ENCODE measurements around the gene SAMD11. TPM values are rescaled to one million over a fixed set of nuclear protein-coding genes. Genes with fewer than 3 reads are reported as not detected.

SAMD11 gene
- total RNA-seq, 1 experiment from 2014 or later = 2.3 TPM

DNA sequence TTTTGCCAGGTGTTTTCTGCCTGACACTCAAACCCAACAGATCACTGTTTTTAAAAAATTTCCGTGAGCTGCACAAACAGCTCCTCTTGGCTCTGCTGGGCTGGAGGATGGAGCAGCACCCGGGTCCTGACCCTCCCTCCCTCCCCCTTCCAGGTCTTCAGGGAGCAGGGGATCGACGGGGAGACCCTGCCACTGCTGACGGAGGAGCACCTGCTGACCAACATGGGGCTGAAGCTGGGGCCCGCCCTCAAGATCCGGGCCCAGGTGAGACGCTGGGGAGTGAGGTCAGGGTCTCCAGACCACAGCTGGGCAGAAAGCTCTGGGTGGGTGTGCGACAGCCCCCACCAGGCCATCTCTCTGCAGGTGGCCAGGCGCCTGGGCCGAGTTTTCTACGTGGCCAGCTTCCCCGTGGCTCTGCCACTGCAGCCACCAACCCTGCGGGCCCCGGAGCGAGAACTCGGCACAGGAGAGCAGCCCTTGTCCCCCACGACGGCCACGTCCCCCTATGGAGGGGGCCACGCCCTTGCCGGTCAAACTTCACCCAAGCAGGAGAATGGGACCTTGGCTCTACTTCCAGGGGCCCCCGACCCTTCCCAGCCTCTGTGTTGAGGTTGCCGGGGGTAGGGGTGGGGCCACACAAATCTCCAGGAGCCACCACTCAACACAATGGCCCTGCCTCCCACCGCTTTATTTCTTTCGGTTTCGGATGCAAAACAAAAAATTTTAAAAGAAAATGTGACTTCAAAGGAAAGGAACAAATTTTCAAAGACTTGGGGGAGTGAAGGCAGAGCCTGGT lies 20.0 kb downstream of the SAMD11 start:
- Mint-ChIP-seq H3K4me1 (peaks cover 6% of the 10 kb centered on the region), H3K36me3 (peaks cover 6% of the 10 kb centered on the region), H3K27me3 (ENCODE audit: low read depth) (peaks cover 39% of the 10 kb centered on the region), H3K27ac (no peak overlapping the region), H3K9me3 (no peaks in the 10 kb centered on the region), H3K4me3 (no peak overlapping the region; the same call in 1 of the 2 replicates)
- ATAC-seq (no peak), DNase-seq (ENCODE audit: low spot score) (no peak)
- ChIA-PET CTCF (interaction anchor here (0.6 to 4.9 kb wide), 9 partner anchors 8 to 1506 kb away, joined by 3 to 28 read pairs (median 4); no protein-coding TSS in a partner anchor), POLR2A (no interaction called here)
- TF ChIP-seq, protein P1, sequence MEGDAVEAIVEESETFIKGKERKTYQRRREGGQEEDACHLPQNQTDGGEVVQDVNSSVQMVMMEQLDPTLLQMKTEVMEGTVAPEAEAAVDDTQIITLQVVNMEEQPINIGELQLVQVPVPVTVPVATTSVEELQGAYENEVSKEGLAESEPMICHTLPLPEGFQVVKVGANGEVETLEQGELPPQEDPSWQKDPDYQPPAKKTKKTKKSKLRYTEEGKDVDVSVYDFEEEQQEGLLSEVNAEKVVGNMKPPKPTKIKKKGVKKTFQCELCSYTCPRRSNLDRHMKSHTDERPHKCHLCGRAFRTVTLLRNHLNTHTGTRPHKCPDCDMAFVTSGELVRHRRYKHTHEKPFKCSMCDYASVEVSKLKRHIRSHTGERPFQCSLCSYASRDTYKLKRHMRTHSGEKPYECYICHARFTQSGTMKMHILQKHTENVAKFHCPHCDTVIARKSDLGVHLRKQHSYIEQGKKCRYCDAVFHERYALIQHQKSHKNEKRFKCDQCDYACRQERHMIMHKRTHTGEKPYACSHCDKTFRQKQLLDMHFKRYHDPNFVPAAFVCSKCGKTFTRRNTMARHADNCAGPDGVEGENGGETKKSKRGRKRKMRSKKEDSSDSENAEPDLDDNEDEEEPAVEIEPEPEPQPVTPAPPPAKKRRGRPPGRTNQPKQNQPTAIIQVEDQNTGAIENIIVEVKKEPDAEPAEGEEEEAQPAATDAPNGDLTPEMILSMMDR (IDR thresholded peaks at IDR 0.05) = no peak
- TF ChIP-seq, protein P2, sequence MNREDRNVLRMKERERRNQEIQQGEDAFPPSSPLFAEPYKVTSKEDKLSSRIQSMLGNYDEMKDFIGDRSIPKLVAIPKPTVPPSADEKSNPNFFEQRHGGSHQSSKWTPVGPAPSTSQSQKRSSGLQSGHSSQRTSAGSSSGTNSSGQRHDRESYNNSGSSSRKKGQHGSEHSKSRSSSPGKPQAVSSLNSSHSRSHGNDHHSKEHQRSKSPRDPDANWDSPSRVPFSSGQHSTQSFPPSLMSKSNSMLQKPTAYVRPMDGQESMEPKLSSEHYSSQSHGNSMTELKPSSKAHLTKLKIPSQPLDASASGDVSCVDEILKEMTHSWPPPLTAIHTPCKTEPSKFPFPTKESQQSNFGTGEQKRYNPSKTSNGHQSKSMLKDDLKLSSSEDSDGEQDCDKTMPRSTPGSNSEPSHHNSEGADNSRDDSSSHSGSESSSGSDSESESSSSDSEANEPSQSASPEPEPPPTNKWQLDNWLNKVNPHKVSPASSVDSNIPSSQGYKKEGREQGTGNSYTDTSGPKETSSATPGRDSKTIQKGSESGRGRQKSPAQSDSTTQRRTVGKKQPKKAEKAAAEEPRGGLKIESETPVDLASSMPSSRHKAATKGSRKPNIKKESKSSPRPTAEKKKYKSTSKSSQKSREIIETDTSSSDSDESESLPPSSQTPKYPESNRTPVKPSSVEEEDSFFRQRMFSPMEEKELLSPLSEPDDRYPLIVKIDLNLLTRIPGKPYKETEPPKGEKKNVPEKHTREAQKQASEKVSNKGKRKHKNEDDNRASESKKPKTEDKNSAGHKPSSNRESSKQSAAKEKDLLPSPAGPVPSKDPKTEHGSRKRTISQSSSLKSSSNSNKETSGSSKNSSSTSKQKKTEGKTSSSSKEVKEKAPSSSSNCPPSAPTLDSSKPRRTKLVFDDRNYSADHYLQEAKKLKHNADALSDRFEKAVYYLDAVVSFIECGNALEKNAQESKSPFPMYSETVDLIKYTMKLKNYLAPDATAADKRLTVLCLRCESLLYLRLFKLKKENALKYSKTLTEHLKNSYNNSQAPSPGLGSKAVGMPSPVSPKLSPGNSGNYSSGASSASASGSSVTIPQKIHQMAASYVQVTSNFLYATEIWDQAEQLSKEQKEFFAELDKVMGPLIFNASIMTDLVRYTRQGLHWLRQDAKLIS (CRISPR knock-in tag; IDR thresholded peaks at IDR 0.05; ENCODE audit: borderline replicate concordance) = no peak
- TF ChIP-seq, protein P3, sequence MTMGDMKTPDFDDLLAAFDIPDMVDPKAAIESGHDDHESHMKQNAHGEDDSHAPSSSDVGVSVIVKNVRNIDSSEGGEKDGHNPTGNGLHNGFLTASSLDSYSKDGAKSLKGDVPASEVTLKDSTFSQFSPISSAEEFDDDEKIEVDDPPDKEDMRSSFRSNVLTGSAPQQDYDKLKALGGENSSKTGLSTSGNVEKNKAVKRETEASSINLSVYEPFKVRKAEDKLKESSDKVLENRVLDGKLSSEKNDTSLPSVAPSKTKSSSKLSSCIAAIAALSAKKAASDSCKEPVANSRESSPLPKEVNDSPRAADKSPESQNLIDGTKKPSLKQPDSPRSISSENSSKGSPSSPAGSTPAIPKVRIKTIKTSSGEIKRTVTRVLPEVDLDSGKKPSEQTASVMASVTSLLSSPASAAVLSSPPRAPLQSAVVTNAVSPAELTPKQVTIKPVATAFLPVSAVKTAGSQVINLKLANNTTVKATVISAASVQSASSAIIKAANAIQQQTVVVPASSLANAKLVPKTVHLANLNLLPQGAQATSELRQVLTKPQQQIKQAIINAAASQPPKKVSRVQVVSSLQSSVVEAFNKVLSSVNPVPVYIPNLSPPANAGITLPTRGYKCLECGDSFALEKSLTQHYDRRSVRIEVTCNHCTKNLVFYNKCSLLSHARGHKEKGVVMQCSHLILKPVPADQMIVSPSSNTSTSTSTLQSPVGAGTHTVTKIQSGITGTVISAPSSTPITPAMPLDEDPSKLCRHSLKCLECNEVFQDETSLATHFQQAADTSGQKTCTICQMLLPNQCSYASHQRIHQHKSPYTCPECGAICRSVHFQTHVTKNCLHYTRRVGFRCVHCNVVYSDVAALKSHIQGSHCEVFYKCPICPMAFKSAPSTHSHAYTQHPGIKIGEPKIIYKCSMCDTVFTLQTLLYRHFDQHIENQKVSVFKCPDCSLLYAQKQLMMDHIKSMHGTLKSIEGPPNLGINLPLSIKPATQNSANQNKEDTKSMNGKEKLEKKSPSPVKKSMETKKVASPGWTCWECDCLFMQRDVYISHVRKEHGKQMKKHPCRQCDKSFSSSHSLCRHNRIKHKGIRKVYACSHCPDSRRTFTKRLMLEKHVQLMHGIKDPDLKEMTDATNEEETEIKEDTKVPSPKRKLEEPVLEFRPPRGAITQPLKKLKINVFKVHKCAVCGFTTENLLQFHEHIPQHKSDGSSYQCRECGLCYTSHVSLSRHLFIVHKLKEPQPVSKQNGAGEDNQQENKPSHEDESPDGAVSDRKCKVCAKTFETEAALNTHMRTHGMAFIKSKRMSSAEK (CRISPR knock-in tag; IDR thresholded peaks at IDR 0.05; ENCODE audit: borderline replicate concordance) = no peak
- TF ChIP-seq FOXP1 (CRISPR knock-in tag; IDR thresholded peaks at IDR 0.05; ENCODE audit: borderline replicate concordance) (no peak), MXD4 (CRISPR knock-in tag; IDR thresholded peaks at IDR 0.05; ENCODE audit: borderline replicate concordance) (no peak), FOXJ3 (CRISPR knock-in tag; IDR thresholded peaks at IDR 0.05; ENCODE audit: borderline replicate concordance) (no peak), GRHL2 (CRISPR knock-in tag; IDR thresholded peaks at IDR 0.05; ENCODE audit: insufficient replicate concordance, severe bottlenecking) (no peak), JAZF1 (CRISPR knock-in tag; IDR thresholded peaks at IDR 0.05) (no peak), CBFB (CRISPR knock-in tag; IDR thresholded peaks at IDR 0.05; ENCODE audit: low read depth) (no peak), ZNF671 (CRISPR knock-in tag; IDR thresholded peaks at IDR 0.05) (no peak), OVOL2 (CRISPR knock-in tag; IDR thresholded peaks at IDR 0.05; ENCODE audit: borderline replicate concordance) (no peak), RORB (CRISPR knock-in tag; IDR thresholded peaks at IDR 0.05) (no peak)
- TF ChIP-seq, protein P4, sequence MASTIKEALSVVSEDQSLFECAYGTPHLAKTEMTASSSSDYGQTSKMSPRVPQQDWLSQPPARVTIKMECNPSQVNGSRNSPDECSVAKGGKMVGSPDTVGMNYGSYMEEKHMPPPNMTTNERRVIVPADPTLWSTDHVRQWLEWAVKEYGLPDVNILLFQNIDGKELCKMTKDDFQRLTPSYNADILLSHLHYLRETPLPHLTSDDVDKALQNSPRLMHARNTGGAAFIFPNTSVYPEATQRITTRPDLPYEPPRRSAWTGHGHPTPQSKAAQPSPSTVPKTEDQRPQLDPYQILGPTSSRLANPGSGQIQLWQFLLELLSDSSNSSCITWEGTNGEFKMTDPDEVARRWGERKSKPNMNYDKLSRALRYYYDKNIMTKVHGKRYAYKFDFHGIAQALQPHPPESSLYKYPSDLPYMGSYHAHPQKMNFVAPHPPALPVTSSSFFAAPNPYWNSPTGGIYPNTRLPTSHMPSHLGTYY (CRISPR knock-in tag; IDR thresholded peaks at IDR 0.05) = no peak
- TF ChIP-seq, protein P5, sequence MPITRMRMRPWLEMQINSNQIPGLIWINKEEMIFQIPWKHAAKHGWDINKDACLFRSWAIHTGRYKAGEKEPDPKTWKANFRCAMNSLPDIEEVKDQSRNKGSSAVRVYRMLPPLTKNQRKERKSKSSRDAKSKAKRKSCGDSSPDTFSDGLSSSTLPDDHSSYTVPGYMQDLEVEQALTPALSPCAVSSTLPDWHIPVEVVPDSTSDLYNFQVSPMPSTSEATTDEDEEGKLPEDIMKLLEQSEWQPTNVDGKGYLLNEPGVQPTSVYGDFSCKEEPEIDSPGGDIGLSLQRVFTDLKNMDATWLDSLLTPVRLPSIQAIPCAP (CRISPR knock-in tag; IDR thresholded peaks at IDR 0.05) = no peak
- TF ChIP-seq, protein P6, sequence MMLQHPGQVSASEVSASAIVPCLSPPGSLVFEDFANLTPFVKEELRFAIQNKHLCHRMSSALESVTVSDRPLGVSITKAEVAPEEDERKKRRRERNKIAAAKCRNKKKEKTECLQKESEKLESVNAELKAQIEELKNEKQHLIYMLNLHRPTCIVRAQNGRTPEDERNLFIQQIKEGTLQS (CRISPR knock-in tag; conservative IDR thresholded peaks at IDR 0.05) = no peak
- TF ChIP-seq, protein P7, sequence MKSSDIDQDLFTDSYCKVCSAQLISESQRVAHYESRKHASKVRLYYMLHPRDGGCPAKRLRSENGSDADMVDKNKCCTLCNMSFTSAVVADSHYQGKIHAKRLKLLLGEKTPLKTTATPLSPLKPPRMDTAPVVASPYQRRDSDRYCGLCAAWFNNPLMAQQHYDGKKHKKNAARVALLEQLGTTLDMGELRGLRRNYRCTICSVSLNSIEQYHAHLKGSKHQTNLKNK (CRISPR knock-in tag; IDR thresholded peaks at IDR 0.05) = no peak
- TF ChIP-seq, protein P8, sequence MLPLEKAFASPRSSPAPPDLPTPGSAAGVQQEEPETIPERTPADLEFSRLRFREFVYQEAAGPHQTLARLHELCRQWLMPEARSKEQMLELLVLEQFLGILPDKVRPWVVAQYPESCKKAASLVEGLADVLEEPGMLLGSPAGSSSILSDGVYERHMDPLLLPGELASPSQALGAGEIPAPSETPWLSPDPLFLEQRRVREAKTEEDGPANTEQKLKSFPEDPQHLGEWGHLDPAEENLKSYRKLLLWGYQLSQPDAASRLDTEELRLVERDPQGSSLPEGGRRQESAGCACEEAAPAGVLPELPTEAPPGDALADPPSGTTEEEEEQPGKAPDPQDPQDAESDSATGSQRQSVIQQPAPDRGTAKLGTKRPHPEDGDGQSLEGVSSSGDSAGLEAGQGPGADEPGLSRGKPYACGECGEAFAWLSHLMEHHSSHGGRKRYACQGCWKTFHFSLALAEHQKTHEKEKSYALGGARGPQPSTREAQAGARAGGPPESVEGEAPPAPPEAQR (CRISPR knock-in tag; IDR thresholded peaks at IDR 0.05) = no peak
- TF ChIP-seq, protein P9, sequence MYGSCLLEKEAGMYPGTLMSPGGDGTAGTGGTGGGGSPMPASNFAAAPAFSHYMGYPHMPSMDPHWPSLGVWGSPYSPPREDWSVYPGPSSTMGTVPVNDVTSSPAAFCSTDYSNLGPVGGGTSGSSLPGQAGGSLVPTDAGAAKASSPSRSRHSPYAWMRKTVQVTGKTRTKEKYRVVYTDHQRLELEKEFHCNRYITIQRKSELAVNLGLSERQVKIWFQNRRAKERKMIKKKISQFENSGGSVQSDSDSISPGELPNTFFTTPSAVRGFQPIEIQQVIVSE (CRISPR knock-in tag; IDR thresholded peaks at IDR 0.05; ENCODE audit: borderline replicate concordance) = no peak
